WTC11 (cell line): ENCODE data around the gene NEURL3. TPM values are rescaled to one million over a fixed set of nuclear protein-coding genes. Genes with fewer than 3 reads are reported as not detected.
"Not testable (repeated sequence)": the region's sequence is repeated elsewhere in the genome, so short reads cannot be mapped to it uniquely, and the experiment has no call there.

Source experiments
- ATAC-seq: fragments of 200-7000 bp; cut with Tn5 transposase; 2 replicates; pipeline ENCODE4 v1.10.0; 2021; ENCODE audit warnings: mild to moderate bottlenecking, moderate library complexity
- CTCF ChIA-PET: fragments of 300-600 bp; sonication (Branson Sonifier 250); formaldehyde crosslinking; loops from one replicate; lab custom pipeline; 2021; ENCODE audit warnings: antibody characterized with exemption; lab: Charles Lee
- POLR2A ChIA-PET: fragments of 350-600 bp; sonication (Branson Sonifier 250); formaldehyde crosslinking; loops from one replicate; lab custom pipeline; 2021; ENCODE audit warnings: antibody characterized with exemption; lab: Charles Lee
- DNase-seq: peaks from one replicate; pipeline ENCODE4 v3.0.0; 2021; ENCODE audit warnings: low spot score
- H3K27ac Mint-ChIP-seq: 2 replicates; pipeline ENCODE4 v1.8.0; 2021; ENCODE audit warnings: mixed read lengths
- H3K27me3 Mint-ChIP-seq: 2 replicates; pipeline ENCODE4 v1.8.0; 2021; ENCODE audit warnings: low read depth, mild to moderate bottlenecking, moderate library complexity, mixed read lengths
- H3K36me3 Mint-ChIP-seq: 2 replicates; pipeline ENCODE4 v1.8.0; 2021; ENCODE audit warnings: mixed read lengths
- H3K4me1 Mint-ChIP-seq: 2 replicates; pipeline ENCODE4 v1.8.0; 2022; ENCODE audit warnings: mixed read lengths
- H3K4me3 Mint-ChIP-seq: 2 replicates; pipeline ENCODE4 v1.8.0; 2021; ENCODE audit warnings: mild to moderate bottlenecking, moderate library complexity, mixed read lengths
- H3K9me3 Mint-ChIP-seq: 2 replicates; pipeline ENCODE4 v1.8.0; 2021; ENCODE audit warnings: mixed read lengths
- ATF3 ChIP-seq: sonication (generic); formaldehyde crosslinking; conservative IDR thresholded peaks from 2 replicates; pipeline ENCODE4 v1.8.1; 2022; ENCODE audit warnings: mild to moderate bottlenecking, missing genetic modification reagents
- CREM ChIP-seq: sonication (generic); formaldehyde crosslinking; IDR thresholded peaks from 2 replicates; pipeline ENCODE4 v1.8.1; 2022; ENCODE audit warnings: mild to moderate bottlenecking, missing genetic modification reagents, moderate library complexity
- E2F1 ChIP-seq: sonication (generic); formaldehyde crosslinking; IDR thresholded peaks from 2 replicates; pipeline ENCODE4 v1.8.0; 2022; ENCODE audit warnings: mild to moderate bottlenecking, missing genetic modification reagents
- ELF4 ChIP-seq: sonication (generic); formaldehyde crosslinking; IDR thresholded peaks from 2 replicates; pipeline ENCODE4 v1.8.1; 2022; ENCODE audit warnings: low read depth, mild to moderate bottlenecking, moderate library complexity, missing genetic modification reagents
- EMX1 ChIP-seq: fragments of 250-450 bp; sonication (Bioruptor Pico); IDR thresholded peaks from 2 replicates; pipeline ENCODE4 v1.8.0; 2021; ENCODE audit warnings: mild to moderate bottlenecking
- FOXK1 ChIP-seq: sonication (generic); formaldehyde crosslinking; IDR thresholded peaks from 2 replicates; pipeline ENCODE4 v1.8.0; 2022; ENCODE audit warnings: mild to moderate bottlenecking, moderate library complexity, missing genetic modification reagents
- GRHL2 ChIP-seq: fragments of 250-450 bp; sonication (Bioruptor Pico); IDR thresholded peaks from 2 replicates; pipeline ENCODE4 v1.8.0; 2022; ENCODE audit warnings: mild to moderate bottlenecking, moderate library complexity; ENCODE audit not compliant: insufficient replicate concordance, severe bottlenecking
- HMGXB4 ChIP-seq: sonication (generic); formaldehyde crosslinking; IDR thresholded peaks from 2 replicates; pipeline ENCODE4 v1.8.1; 2023; ENCODE audit warnings: mild to moderate bottlenecking, moderate library complexity, missing genetic modification reagents
- NFE2L1 ChIP-seq: sonication (generic); formaldehyde crosslinking; IDR thresholded peaks from 2 replicates; pipeline ENCODE4 v1.8.1; 2023; ENCODE audit warnings: missing genetic modification reagents
- NFYB ChIP-seq: sonication (generic); formaldehyde crosslinking; conservative IDR thresholded peaks from 2 replicates; pipeline ENCODE4 v1.8.0; 2022; ENCODE audit warnings: low read depth, missing genetic modification reagents
- OVOL2 ChIP-seq: fragments of 250-450 bp; sonication (Bioruptor Pico); IDR thresholded peaks from 2 replicates; pipeline ENCODE4 v1.9.0; 2021; ENCODE audit warnings: mild to moderate bottlenecking, borderline replicate concordance
- STAT6 ChIP-seq: sonication (generic); formaldehyde crosslinking; conservative IDR thresholded peaks from 2 replicates; pipeline ENCODE4 v1.8.1; 2023; ENCODE audit warnings: mild to moderate bottlenecking, low read depth, missing genetic modification reagents, moderate library complexity
- TEAD4 ChIP-seq: sonication (generic); formaldehyde crosslinking; IDR thresholded peaks from 2 replicates; pipeline ENCODE4 v1.8.0; 2022; ENCODE audit warnings: mild to moderate bottlenecking, missing genetic modification reagents
- TP53 ChIP-seq: sonication (generic); formaldehyde crosslinking; IDR thresholded peaks from 2 replicates; pipeline ENCODE4 v1.8.1; 2023; ENCODE audit warnings: mild to moderate bottlenecking, missing genetic modification reagents
- ZNF121 ChIP-seq: sonication (generic); formaldehyde crosslinking; IDR thresholded peaks from 2 replicates; pipeline ENCODE4 v1.8.0; 2023; ENCODE audit warnings: missing genetic modification reagents
- ZNF263 ChIP-seq: sonication (generic); formaldehyde crosslinking; IDR thresholded peaks from 2 replicates; pipeline ENCODE4 v1.8.1; 2022; ENCODE audit warnings: low read depth, mild to moderate bottlenecking, moderate library complexity, missing genetic modification reagents
- ZNF317 ChIP-seq: sonication (generic); formaldehyde crosslinking; IDR thresholded peaks from 2 replicates; pipeline ENCODE4 v1.8.1; 2023; ENCODE audit warnings: low read depth, mild to moderate bottlenecking, moderate library complexity, missing genetic modification reagents, borderline replicate concordance
- ZNF423 ChIP-seq: fragments of 250-450 bp; sonication (Bioruptor Pico); IDR thresholded peaks from 2 replicates; pipeline ENCODE4 v2.1.2; 2022; ENCODE audit warnings: mild to moderate bottlenecking, moderate library complexity
- ZNF512 ChIP-seq: sonication (generic); formaldehyde crosslinking; IDR thresholded peaks from 2 replicates; pipeline ENCODE4 v1.8.1; 2022; ENCODE audit warnings: missing genetic modification reagents, borderline replicate concordance
- ZSCAN18 ChIP-seq: fragments of 250-450 bp; sonication (Bioruptor Pico); IDR thresholded peaks from 2 replicates; pipeline ENCODE4 v2.1.2; 2022; ENCODE audit warnings: mild to moderate bottlenecking, moderate library complexity
- total RNA-seq: library from RNA; stranded (reverse); gene quantifications from 3 replicates; pipeline ENCODE4 v1.2.3, GENCODE V29; 2021

NEURL3 gene
- total RNA-seq, 1 experiment from 2014 or later = not detected

- Mint-ChIP-seq H3K27me3 (peaks cover 10% of the 10 kb centered on the region), H3K27ac (no peak overlapping the region), H3K4me3 (no peak overlapping the region), H3K9me3 (peaks cover 5% of the 10 kb centered on the region; the same call in 1 of the 2 replicates), H3K4me1 (no peaks in the 10 kb centered on the region), H3K36me3 (peaks cover 18% of the 10 kb centered on the region)
- POLR2A ChIA-PET = no interaction called here
- ATAC-seq (no peak), DNase-seq (no peak)
- CTCF ChIA-PET = no interaction called here
- TF ChIP-seq ZNF121 (CRISPR knock-in tag) (no peak), ZNF512 (CRISPR knock-in tag) (no peak), CREM (CRISPR knock-in tag) (no peak), EMX1 (CRISPR knock-in tag) (no peak)
- TF ChIP-seq, all 79 proteins: peak for 0
Observed at GRCh38 chr2:96463119-96463518, 42.0 kb downstream of the NEURL3 start.

- H3K9me3 Mint-ChIP-seq, H3K4me3 Mint-ChIP-seq, CTCF ChIA-PET, H3K27ac Mint-ChIP-seq, DNase-seq, H3K4me1 Mint-ChIP-seq, ATAC-seq, POLR2A ChIA-PET: not testable (repeated sequence)
- H3K36me3 Mint-ChIP-seq = peaks cover 18% of the 10 kb centered on the region
- H3K27me3 Mint-ChIP-seq = peaks cover 10% of the 10 kb centered on the region
Observed at GRCh38 chr2:96461616-96462015, 43.5 kb downstream of the NEURL3 start.

GRCh38 chr2:96452053-96452452, 53.1 kb downstream of the NEURL3 start:
- H3K27ac Mint-ChIP-seq = no peak overlapping the region
- DNase-seq = no peak
- no peak for ATAC-seq
- 0 out of 2 replicates have a peak, but pooled peaks cover 5% of the 10 kb centered on the region for H3K9me3 Mint-ChIP-seq
- POLR2A ChIA-PET = no interaction called here
- CTCF ChIA-PET = no interaction called here
- H3K4me3 Mint-ChIP-seq = no peak overlapping the region
- no peaks in the 10 kb centered on the region for H3K27me3 Mint-ChIP-seq
- H3K4me1 Mint-ChIP-seq = no peaks in the 10 kb centered on the region
- TF ChIP-seq OVOL2 (CRISPR knock-in tag) = no peak
- TF ChIP-seq ZNF263 (CRISPR knock-in tag) = no peak
- no peak for TF ChIP-seq ZNF317 (CRISPR knock-in tag)
- TF ChIP-seq ELF4 (CRISPR knock-in tag) = no peak
- no peak for TF ChIP-seq ATF3
- TF ChIP-seq HMGXB4 = no peak
- TF ChIP-seq FOXK1 (CRISPR knock-in tag) = no peak
- no peak for TF ChIP-seq STAT6
- TF ChIP-seq NFE2L1 (CRISPR knock-in tag) = no peak
- TF ChIP-seq TEAD4 (CRISPR knock-in tag) = no peak
- no peak for TF ChIP-seq ZNF423 (CRISPR knock-in tag)
- TF ChIP-seq E2F1 (CRISPR knock-in tag) = no peak
- TF ChIP-seq GRHL2 (CRISPR knock-in tag) = no peak
- no peak for TF ChIP-seq ZSCAN18 (CRISPR knock-in tag)
- TF ChIP-seq NFYB (CRISPR knock-in tag) = no peak
- TF ChIP-seq TP53 (CRISPR knock-in tag) = no peak
- TF ChIP-seq, all 79 proteins: peak for 0
- no peaks in the 10 kb centered on the region for H3K36me3 Mint-ChIP-seq
